Hepatic stellate cell (primary cell): ENCODE data around the gene FOXP4.

Experiments
- DNase-seq: peaks from one replicate; pipeline ENCODE4 v3.0.0; 2011; ENCODE audit warnings: low spot score

FOXP4 gene

GRCh38 chr6:41522780-41523548 is 23.2 kb upstream of the FOXP4 start:
- no peak for DNase-seq

- no peak for DNase-seq
Observed at GRCh38 chr6:41523915-41524633, 22.1 kb upstream of the FOXP4 start.

GRCh38 chr6:41524634-41525011 is 21.6 kb upstream of the FOXP4 start:
- DNase-seq, result no peak

GRCh38 chr6:41527721-41528408 is 18.3 kb upstream of the FOXP4 start:
- DNase-seq, result peak; percentile 36

- DNase-seq, result no peak
Observed at GRCh38 chr6:41528409-41528963, 17.7 kb upstream of the FOXP4 start.

- DNase-seq, result no peak
Observed at GRCh38 chr6:41529049-41529448, 17.1 kb upstream of the FOXP4 start.

- DNase-seq, result no peak
Observed at GRCh38 chr6:41529970-41530369, 16.2 kb upstream of the FOXP4 start.

GRCh38 chr6:41530476-41530875 is 15.7 kb upstream of the FOXP4 start:
- no peak for DNase-seq

- no peak for DNase-seq
Observed at GRCh38 chr6:41531016-41531415, 15.2 kb upstream of the FOXP4 start.

GRCh38 chr6:41531591-41532582 is 14.3 kb upstream of the FOXP4 start:
- DNase-seq, result peak; percentile 47

GRCh38 chr6:41535766-41536165 is 10.4 kb upstream of the FOXP4 start:
- DNase-seq, result no peak

GRCh38 chr6:41536795-41537758 is 9.1 kb upstream of the FOXP4 start:
- no peak for DNase-seq

- no peak for DNase-seq
Observed at GRCh38 chr6:41538556-41539182, 7.5 kb upstream of the FOXP4 start.

- no peak for DNase-seq
Observed at GRCh38 chr6:41539204-41539603, 7.0 kb upstream of the FOXP4 start.

- DNase-seq, result no peak
Observed at GRCh38 chr6:41541364-41541763, 4.8 kb upstream of the FOXP4 start.

- no peak for DNase-seq
Observed at GRCh38 chr6:41543087-41543486, 3.1 kb upstream of the FOXP4 start.

- DNase-seq, result no peak
Observed at GRCh38 chr6:41545247-41545702, 906 bp upstream of the FOXP4 start.

GRCh38 chr6:41546475-41546865 is 289 bp downstream of the FOXP4 start:
- DNase-seq, result peak; percentile 68
